ENCODE measurements around the gene POP7. TPM values are rescaled to one million over a fixed set of nuclear protein-coding genes. Genes with fewer than 3 reads are reported as not detected.

Gene POP7
- total and polyA plus RNA-seq, 2 experiments from 2014 or later, result 39.2 to 48.7 TPM

DNA sequence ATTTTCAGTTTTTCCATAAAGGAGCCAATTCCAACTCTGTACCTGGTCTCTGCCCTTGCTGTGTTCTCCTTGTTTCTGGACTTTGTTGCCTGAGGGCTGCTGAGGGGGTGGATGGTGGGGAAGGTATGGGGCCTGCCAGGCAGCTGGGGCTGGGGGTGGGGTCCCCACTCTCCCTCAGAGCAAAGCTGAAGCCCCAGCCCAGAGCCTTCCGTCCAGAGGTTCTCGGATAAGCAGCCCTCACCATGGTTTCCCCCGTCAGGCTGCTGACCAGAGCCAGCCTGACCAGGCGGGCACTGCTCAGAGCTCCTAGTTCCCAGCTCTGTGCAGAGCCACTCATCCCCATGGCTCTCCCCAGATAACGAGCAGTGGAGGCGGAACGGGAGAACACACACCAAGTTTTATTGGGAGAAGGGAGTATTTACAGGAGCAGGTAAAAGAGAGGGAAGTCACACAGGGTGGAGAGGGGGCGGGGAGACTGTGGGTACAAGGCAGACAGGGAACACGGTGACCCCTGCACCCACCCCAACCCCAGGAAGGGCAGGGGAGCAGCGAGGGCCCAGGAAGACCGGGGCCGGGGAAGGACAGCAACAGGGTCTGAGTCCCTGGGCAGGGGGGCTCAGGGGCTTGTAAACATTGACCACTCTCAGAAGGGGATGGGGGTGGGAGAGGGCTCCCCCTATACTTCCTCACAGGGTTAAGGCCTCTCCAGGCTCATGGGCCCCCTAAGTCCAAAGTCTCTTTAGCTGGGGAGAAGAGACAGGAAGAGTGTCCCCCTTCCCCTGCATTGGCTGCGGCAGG is 26.6 kb upstream of the POP7 start:
- Histone ChIP-seq H3K79me2 (peaks cover 42% of the 10 kb centered on the region), H3K36me3 (replicated peaks; ENCODE audit: insufficient read depth, low read depth) (no peaks in the 10 kb centered on the region), H3K9me2 (replicated peaks; ENCODE audit: insufficient read depth) (no peaks in the 10 kb centered on the region), H4K20me1 (ENCODE audit: insufficient read depth, poor library complexity, severe bottlenecking) (peaks cover 54% of the 10 kb centered on the region), H3K4me3 (no peak overlapping the region), H3K4me2 (no peak overlapping the region), H2AFZ (no peak overlapping the region), H3K27me3 (no peaks in the 10 kb centered on the region), H3K9me3 (ENCODE audit: low read depth) (no peaks in the 10 kb centered on the region), H3K4me1 (ENCODE audit: insufficient read depth) (peaks cover 20% of the 10 kb centered on the region), H3K27ac (peak overlapping the region; percentile 53)
- TF ChIP-seq, protein P1, sequence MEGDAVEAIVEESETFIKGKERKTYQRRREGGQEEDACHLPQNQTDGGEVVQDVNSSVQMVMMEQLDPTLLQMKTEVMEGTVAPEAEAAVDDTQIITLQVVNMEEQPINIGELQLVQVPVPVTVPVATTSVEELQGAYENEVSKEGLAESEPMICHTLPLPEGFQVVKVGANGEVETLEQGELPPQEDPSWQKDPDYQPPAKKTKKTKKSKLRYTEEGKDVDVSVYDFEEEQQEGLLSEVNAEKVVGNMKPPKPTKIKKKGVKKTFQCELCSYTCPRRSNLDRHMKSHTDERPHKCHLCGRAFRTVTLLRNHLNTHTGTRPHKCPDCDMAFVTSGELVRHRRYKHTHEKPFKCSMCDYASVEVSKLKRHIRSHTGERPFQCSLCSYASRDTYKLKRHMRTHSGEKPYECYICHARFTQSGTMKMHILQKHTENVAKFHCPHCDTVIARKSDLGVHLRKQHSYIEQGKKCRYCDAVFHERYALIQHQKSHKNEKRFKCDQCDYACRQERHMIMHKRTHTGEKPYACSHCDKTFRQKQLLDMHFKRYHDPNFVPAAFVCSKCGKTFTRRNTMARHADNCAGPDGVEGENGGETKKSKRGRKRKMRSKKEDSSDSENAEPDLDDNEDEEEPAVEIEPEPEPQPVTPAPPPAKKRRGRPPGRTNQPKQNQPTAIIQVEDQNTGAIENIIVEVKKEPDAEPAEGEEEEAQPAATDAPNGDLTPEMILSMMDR (IDR thresholded peaks at IDR 0.05; ENCODE audit: poor library complexity), result no peak
- TF ChIP-seq EZH2 (IDR thresholded peaks at IDR 0.05; ENCODE audit: borderline replicate concordance) (no peak), EZH2phosphoT487 (IDR thresholded peaks at IDR 0.05; ENCODE audit: low read depth, severe bottlenecking, unreplicated experiment) (no peak)
- 79% methylated on average over 12 of the region's 13 CpGs for WGBS (ENCODE audit: low lambda C conversion rate, missing lambda C conversion rate)
- DNase-seq (ENCODE audit: low spot score), result peak; percentile 26

DNA sequence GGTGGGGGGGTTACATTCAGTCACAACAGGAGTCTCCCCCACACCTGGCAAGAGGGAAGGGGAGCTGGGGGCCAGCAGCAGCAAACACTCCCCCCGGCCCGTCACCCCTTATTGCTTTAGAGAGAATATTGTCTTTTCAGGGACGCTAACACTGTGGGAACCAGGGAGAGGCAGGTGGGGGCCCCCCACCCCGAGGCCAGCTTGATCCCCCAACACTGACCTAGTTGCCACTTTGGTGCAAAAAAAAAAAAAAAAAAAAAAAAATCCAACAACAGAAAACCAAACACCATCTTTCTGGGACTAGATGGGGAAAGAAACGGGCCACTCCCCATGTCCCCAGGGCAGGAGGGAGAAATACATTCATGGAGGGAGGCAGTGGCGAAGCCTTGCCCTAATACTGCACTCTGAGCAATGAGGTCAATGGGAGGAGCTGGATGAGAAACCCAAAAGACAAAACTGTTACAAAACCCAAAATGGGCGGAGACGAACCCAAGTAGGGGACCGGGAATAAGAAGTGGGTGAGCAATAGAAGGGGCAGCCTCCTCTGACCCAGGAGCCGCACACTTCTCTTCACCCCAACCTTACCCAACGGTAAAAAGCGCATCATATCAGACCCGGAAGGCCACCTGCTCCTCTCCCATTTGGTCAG is 25.9 kb upstream of the POP7 start:
- Histone ChIP-seq H3K9me2 (replicated peaks; ENCODE audit: insufficient read depth) (no peaks in the 10 kb centered on the region), H3K27ac (no peak overlapping the region), H4K20me1 (ENCODE audit: insufficient read depth, poor library complexity, severe bottlenecking) (peaks cover 47% of the 10 kb centered on the region), H3K4me3 (no peak overlapping the region), H3K27me3 (no peaks in the 10 kb centered on the region), H3K4me2 (no peak overlapping the region), H3K9me3 (ENCODE audit: low read depth) (no peaks in the 10 kb centered on the region), H3K36me3 (replicated peaks; ENCODE audit: insufficient read depth, low read depth) (no peaks in the 10 kb centered on the region), H3K4me1 (ENCODE audit: insufficient read depth) (peaks cover 20% of the 10 kb centered on the region), H3K79me2 (peaks cover 36% of the 10 kb centered on the region), H2AFZ (no peak overlapping the region)
- no peak for DNase-seq (ENCODE audit: low spot score)
- 91% methylated on average over 13 of the region's 13 CpGs for WGBS (ENCODE audit: low lambda C conversion rate, missing lambda C conversion rate)
- TF ChIP-seq, protein P1 (IDR thresholded peaks at IDR 0.05; ENCODE audit: poor library complexity), result no peak
- TF ChIP-seq EZH2 (IDR thresholded peaks at IDR 0.05; ENCODE audit: borderline replicate concordance) (no peak), EZH2phosphoT487 (IDR thresholded peaks at IDR 0.05; ENCODE audit: low read depth, severe bottlenecking, unreplicated experiment) (no peak)

DNA sequence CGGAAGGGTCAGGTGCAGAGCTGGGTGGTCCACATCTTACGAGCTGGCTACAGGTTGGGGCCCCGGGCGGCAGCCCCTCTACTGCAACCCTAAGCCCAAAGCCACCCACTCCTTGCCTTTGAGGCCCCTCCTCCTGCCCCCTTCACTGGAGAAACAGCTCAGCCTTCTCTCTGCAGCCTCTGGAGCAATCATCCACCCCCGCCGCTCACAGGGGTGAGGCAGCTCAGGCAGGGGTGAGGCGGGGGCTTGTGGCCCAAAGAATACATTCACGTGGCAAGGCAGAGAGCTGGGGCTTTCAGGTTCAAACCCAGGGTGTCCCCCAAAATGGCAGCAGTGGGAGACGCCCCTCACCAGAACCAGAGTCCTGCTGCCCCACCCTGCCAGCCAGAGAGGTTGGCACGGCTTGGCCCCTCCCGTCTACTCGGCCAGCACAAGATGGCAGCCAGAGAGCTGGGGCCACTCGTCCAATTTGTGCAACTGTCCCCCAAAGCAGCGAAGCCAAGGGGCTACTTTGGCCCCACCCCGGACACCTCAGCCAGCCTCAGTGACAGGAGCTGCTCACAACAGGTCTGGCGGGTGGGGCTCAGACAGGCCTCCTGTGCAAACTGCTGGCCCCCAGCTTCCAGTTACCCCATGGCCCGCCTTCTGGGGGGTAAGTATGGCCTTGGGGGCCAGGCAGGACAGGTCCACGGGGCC is 25.2 kb upstream of the POP7 start:
- Histone ChIP-seq H3K9me2 (replicated peaks; ENCODE audit: insufficient read depth) (no peaks in the 10 kb centered on the region), H3K27ac (no peak overlapping the region), H3K79me2 (peaks cover 29% of the 10 kb centered on the region), H3K4me3 (no peak overlapping the region), H4K20me1 (ENCODE audit: insufficient read depth, poor library complexity, severe bottlenecking) (peaks cover 40% of the 10 kb centered on the region), H3K9me3 (ENCODE audit: low read depth) (no peaks in the 10 kb centered on the region), H3K36me3 (replicated peaks; ENCODE audit: insufficient read depth, low read depth) (no peaks in the 10 kb centered on the region), H3K4me1 (ENCODE audit: insufficient read depth) (peaks cover 20% of the 10 kb centered on the region), H2AFZ (no peak overlapping the region), H3K27me3 (no peaks in the 10 kb centered on the region), H3K4me2 (no peak overlapping the region)
- peak; percentile 10 for DNase-seq (ENCODE audit: low spot score)
- TF ChIP-seq, protein P1 (IDR thresholded peaks at IDR 0.05; ENCODE audit: poor library complexity), result no peak
- TF ChIP-seq EZH2phosphoT487 (IDR thresholded peaks at IDR 0.05; ENCODE audit: low read depth, severe bottlenecking, unreplicated experiment) (no peak), EZH2 (IDR thresholded peaks at IDR 0.05; ENCODE audit: borderline replicate concordance) (no peak)
- WGBS (ENCODE audit: low lambda C conversion rate, missing lambda C conversion rate), result 96% methylated on average over 18 of the region's 18 CpGs

Data from hepatocyte (in vitro differentiated cells).